ENCODE data around the gene EDNRA.

The EDNRA gene

DNA sequence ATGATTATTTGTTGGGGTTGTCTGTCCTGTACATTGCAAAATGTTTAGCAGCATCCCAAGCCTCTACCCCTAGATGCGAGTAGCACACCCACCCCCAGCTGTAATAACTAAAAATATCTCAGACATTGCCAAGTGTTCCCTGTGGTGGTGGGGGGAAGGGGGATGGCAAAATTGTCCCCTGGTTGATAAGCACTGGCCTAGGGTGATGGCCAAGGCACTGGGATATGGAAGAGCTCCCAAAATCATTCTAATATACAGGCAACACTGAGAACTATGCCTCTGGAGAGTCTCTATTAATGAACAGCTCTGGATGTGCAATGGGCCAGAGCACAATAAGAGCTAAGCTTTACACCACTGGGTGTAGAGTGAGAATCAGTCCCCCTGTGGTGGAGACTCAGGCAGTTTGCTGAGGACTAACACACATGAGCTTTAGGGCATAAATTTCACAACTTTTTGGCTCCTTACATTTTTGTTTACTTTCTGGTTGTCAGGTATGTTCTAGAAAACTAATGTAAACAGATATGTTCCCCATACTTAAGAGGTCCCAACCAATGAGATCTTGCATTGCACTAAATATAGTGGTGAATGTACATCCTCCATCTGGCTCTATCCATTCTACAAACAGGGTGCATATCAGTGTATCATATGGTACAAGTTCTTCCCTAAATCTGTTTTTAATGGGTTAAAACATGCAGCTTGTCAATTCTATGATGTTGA is 34.5 kb downstream of the EDNRA start:
- no peaks in the 10 kb centered on the region for H3K9me3 Mint-ChIP-seq
- no peaks in the 10 kb centered on the region for H3K36me3 Mint-ChIP-seq (ENCODE audit: low read depth)
- no peak overlapping the region for H3K4me3 Mint-ChIP-seq
- no peak for DNase-seq
- H3K27me3 Mint-ChIP-seq = peaks cover 12% of the 10 kb centered on the region
- H3K4me1 Mint-ChIP-seq (ENCODE audit: low read depth) = no peaks in the 10 kb centered on the region
- no peak overlapping the region for H3K27ac Mint-ChIP-seq

DNA sequence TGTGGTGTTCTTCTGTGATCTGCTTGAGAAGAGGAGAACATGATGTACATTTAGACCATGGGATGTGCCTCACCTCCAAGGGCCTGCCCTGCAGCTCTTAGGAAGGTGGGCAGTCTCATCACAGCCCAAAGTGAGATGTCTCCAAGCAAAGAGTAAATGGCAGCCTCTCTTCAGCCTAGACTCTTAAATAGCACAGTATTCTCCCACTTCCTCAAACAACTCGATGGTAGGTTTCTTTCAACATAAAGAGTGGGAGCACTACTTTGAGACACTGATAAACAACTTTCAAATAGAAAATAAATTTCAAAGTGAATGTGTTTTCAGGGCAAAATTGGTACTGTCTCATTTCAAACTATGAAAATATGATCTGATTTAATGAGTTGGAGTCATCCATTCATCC is 35.2 kb downstream of the EDNRA start:
- Mint-ChIP-seq H3K27me3 (peaks cover 12% of the 10 kb centered on the region), H3K4me1 (ENCODE audit: low read depth) (no peaks in the 10 kb centered on the region), H3K27ac (no peak overlapping the region), H3K36me3 (ENCODE audit: low read depth) (no peaks in the 10 kb centered on the region), H3K4me3 (no peak overlapping the region), H3K9me3 (no peaks in the 10 kb centered on the region)
- no peak for DNase-seq

DNA sequence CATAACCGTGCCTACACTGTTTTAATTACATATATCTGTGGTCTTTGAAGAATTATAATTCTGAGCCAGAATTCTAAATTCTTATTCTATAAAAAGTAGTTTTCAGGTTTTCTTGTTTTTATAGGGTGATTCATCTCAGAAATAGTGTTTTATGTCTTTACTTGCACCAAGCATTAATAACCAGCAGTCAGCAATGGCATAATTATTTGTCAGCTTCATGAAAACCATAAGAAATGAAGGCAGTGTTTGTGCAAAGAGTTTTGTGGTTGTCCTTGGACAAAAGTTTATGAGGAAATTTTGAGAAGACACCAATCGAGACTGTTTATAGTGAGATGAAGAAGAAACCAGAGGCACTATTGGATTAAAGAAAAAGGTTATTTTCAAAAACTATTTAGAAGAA is 37.2 kb downstream of the EDNRA start:
- Mint-ChIP-seq H3K9me3 (no peaks in the 10 kb centered on the region), H3K27ac (no peak overlapping the region), H3K4me1 (ENCODE audit: low read depth) (no peaks in the 10 kb centered on the region), H3K36me3 (ENCODE audit: low read depth) (no peaks in the 10 kb centered on the region), H3K4me3 (no peak overlapping the region), H3K27me3 (peaks cover 8% of the 10 kb centered on the region)
- no peak for DNase-seq

DNA sequence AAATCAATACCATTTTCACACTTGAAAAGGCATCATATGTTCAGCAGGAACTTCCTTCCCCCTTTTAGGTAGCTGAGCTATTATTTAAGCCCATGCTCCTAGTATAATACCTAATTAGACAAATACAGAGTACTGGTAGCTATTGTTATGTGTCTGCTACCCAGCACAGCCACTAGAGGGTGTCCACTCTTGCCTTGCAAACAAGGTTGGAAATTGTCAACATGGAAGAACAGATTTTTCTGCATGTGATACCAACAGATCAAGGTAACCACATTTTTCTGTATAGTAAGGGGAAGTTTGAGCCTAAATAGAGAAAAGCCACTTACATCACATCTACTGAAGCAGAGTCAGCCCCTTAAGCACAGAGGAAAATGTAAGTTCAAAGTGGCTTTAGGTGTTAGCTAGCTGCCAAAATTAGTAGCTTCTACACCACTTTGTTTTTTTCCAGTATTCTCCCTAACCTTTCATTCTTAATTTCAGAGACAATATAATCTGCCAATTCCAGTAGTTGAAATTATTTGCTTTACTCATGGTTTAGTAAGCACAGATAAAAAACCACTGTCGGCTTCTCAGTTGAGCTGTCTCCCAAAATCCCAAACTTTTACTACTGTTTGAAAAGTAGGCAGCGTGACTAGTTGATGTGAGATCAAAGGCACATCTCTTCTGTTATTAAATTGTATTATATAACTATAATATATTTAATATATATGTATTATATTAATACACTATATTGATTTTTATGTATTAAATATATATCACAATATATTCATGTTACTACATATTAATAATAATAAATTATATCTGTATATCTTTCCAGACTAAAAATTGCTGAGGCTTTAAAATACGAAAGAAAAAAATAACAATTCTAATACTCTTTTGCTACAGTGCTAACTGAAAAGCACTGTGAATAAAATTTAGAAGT is 38.2 kb downstream of the EDNRA start:
- no peaks in the 10 kb centered on the region for H3K4me1 Mint-ChIP-seq (ENCODE audit: low read depth)
- H3K4me3 Mint-ChIP-seq = no peak overlapping the region
- no peaks in the 10 kb centered on the region for H3K36me3 Mint-ChIP-seq (ENCODE audit: low read depth)
- no peaks in the 10 kb centered on the region for H3K9me3 Mint-ChIP-seq
- peak; percentile 33 for DNase-seq
- no peak overlapping the region for H3K27ac Mint-ChIP-seq
- peaks cover 5% of the 10 kb centered on the region for H3K27me3 Mint-ChIP-seq

DNA sequence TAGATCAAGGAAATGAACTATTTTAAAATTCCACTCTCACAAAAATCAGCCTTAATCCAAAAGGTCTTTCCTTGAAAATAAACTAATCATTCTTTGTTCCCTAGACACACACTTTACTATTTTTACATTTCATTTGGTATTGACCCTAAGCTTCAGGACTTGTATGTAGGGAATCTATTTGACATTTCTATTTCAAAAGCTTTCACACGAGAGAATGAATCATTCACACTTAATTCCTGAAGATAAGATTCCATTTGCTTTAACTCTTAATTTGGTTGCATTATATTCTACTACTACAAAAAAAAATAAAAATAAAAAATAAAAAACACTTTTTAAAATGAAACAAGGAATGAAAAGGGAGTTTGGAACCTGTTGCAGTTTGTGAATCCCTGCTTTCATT is 43.7 kb downstream of the EDNRA start:
- Mint-ChIP-seq H3K9me3 (no peaks in the 10 kb centered on the region), H3K4me3 (no peak overlapping the region), H3K27ac (no peak overlapping the region), H3K4me1 (ENCODE audit: low read depth) (no peaks in the 10 kb centered on the region), H3K27me3 (peaks cover 6% of the 10 kb centered on the region), H3K36me3 (ENCODE audit: low read depth) (no peaks in the 10 kb centered on the region)
- DNase-seq = no peak

DNA sequence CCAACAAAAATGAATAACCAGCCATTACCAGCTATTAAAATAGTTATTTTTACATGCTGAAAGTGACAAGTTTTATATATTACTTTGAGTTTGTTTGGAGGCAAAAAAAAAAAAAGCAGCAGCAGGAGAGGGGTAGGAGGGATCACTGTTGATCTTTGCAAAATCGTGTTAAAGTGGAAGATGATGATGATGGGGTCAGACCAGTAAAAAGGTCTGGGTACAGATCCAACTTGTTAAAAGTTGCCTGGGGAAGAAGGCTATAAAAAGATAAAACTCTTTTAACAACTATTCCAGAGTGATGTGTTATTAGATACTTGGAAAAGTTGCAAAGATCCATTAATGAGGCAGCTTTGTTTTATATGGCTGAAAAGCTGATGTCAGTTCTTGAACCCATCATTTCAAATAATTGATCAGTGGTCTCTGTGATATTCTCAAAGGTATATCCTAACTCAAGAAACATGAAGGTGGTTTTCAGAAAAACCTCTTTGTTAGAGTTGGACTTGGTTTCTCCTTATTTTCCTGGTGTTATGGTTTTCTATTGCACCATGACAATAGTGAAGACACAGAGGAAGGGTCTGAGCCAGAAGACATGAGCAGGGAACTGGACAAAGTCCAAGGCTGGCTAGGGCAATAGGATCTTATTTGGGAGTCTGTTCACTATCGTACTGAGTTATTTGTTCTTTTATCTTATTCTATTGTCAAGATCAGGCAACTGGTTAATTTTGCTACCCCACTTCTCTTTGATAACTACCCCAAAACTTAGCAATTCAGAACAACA is 44.8 kb downstream of the EDNRA start:
- H3K27me3 Mint-ChIP-seq = peaks cover 9% of the 10 kb centered on the region
- H3K9me3 Mint-ChIP-seq = no peaks in the 10 kb centered on the region
- H3K4me3 Mint-ChIP-seq = no peak overlapping the region
- no peaks in the 10 kb centered on the region for H3K4me1 Mint-ChIP-seq (ENCODE audit: low read depth)
- no peak overlapping the region for H3K27ac Mint-ChIP-seq
- DNase-seq = no peak
- no peaks in the 10 kb centered on the region for H3K36me3 Mint-ChIP-seq (ENCODE audit: low read depth)

DNA sequence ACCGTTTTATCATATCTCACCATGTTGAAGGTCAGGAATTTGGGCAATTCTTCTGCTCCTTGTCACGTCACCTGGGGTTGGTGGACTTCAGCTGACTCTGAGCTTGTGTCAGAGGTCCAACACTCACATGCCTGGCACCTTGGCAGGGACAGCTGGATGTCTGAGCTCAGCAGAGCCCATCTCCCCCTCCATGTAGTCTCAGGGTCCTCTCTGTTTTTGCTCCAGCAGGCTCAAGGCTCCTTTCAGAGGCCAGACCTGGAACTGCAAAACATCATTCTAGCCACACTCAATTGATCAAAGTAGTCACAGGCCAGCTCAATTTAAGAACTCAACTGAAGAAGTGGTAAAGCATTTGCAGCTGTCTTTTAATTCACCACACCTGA is 45.4 kb downstream of the EDNRA start:
- Mint-ChIP-seq H3K27ac (no peak overlapping the region), H3K9me3 (no peaks in the 10 kb centered on the region), H3K36me3 (ENCODE audit: low read depth) (no peaks in the 10 kb centered on the region), H3K4me3 (no peak overlapping the region), H3K27me3 (peaks cover 10% of the 10 kb centered on the region), H3K4me1 (ENCODE audit: low read depth) (no peaks in the 10 kb centered on the region)
- no peak for DNase-seq

DNA sequence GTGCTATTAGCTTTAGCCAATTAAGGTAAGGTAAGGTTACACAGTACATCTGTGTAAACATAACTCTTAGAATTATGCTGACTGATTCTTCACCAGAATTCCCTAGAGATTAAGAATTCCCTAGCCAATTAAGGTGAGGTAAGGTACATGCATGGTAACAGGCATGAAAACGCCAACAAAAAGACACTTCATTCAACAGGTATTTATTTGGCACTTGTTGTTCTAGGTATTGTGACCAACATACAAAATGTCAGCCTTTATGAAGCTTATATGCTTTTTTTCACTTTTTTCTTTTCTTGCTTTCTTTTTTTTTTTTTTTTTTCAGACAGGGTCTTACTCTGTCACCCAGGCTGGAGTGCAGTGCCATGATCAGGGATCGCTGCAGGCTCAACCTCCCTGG is 47.2 kb downstream of the EDNRA start:
- H3K4me3 Mint-ChIP-seq = no peak overlapping the region
- no peaks in the 10 kb centered on the region for H3K4me1 Mint-ChIP-seq (ENCODE audit: low read depth)
- H3K27me3 Mint-ChIP-seq = peaks cover 10% of the 10 kb centered on the region
- no peaks in the 10 kb centered on the region for H3K36me3 Mint-ChIP-seq (ENCODE audit: low read depth)
- no peaks in the 10 kb centered on the region for H3K9me3 Mint-ChIP-seq
- DNase-seq = no peak
- H3K27ac Mint-ChIP-seq = no peak overlapping the region

DNA sequence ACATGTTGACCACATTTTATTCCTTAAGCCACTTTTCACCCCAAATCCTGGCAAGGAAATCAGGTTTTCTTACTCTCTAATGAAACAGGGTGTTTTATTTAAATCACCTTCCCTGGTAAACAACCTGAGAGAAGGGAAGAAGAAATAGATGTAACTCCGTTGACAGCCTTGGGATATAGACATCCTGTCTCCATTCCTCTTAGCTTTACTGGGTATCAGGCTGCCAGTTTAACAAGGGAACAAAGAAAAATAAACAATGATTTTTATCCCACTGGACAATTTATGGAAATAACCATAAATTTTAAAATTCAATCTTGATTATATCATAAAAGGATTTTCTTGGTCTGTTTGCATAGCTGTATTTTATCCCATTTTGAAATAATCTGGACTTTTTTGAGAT is 49.2 kb downstream of the EDNRA start:
- DNase-seq = no peak
- H3K4me1 Mint-ChIP-seq (ENCODE audit: low read depth) = no peaks in the 10 kb centered on the region
- H3K27ac Mint-ChIP-seq = no peak overlapping the region
- no peak overlapping the region for H3K4me3 Mint-ChIP-seq
- H3K27me3 Mint-ChIP-seq = peaks cover 10% of the 10 kb centered on the region
- no peaks in the 10 kb centered on the region for H3K36me3 Mint-ChIP-seq (ENCODE audit: low read depth)
- H3K9me3 Mint-ChIP-seq = no peaks in the 10 kb centered on the region

DNA sequence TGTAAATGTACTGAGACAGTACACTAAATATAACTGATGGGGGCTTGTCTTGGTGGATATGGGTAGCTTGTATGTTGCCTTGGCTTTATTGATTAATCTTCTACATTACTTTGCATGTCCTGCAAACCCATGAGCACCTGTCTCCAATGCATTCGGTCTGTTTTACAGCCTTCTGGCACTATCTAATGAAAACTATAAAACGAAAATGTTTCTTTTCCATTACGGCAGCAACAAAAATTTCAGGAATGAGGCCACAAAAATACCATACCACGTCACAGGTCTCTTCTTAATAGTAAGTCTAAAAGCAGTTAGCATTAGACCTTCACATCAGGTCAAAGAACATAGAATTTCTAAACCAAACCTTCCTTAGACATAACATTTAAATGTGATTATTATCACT is 49.8 kb downstream of the EDNRA start:
- H3K9me3 Mint-ChIP-seq = no peaks in the 10 kb centered on the region
- H3K36me3 Mint-ChIP-seq (ENCODE audit: low read depth) = no peaks in the 10 kb centered on the region
- peaks cover 10% of the 10 kb centered on the region for H3K27me3 Mint-ChIP-seq
- H3K4me1 Mint-ChIP-seq (ENCODE audit: low read depth) = no peaks in the 10 kb centered on the region
- H3K4me3 Mint-ChIP-seq = no peak overlapping the region
- H3K27ac Mint-ChIP-seq = no peak overlapping the region
- DNase-seq = no peak

DNA sequence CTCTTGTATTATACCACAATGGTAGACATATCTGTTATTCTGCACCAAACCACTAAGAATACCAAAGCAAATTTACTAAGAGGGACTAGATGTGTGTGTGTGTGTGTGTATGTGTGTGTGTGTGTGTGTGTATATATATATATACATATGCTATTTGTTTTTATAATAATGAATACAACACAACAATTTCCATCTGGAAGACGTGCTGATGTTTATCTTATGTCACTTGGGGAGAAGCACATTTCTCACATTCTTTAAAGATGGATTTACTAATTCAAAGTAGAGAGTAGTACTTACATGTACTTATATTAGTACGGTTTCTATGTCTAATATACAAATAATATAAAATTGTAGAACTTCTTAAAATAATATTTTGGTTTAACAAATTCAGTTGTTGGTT is 52.0 kb downstream of the EDNRA start:
- H3K27me3 Mint-ChIP-seq = peaks cover 10% of the 10 kb centered on the region
- no peaks in the 10 kb centered on the region for H3K36me3 Mint-ChIP-seq (ENCODE audit: low read depth)
- no peak overlapping the region for H3K4me3 Mint-ChIP-seq
- no peaks in the 10 kb centered on the region for H3K9me3 Mint-ChIP-seq
- H3K4me1 Mint-ChIP-seq (ENCODE audit: low read depth) = no peaks in the 10 kb centered on the region
- no peak overlapping the region for H3K27ac Mint-ChIP-seq
- no peak for DNase-seq

DNA sequence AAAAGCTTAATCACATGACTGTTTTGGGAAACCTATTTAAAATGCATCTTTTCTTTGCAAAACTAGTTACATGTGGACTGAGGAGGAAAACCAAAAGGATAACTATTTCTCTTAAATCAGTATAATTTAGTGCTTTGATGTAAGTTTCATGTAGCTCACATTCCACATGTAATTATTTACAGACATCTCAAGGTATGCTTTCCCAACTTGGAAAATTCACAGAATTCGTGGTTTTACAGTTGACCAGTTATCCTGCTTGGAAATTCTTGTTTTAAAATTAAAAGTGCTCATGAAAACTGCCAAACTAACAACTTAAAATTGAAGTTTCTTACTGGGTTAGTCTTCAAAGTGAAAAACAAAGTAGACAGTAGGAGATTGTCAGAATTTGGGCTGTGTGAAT is 52.4 kb downstream of the EDNRA start:
- H3K36me3 Mint-ChIP-seq (ENCODE audit: low read depth) = no peaks in the 10 kb centered on the region
- no peaks in the 10 kb centered on the region for H3K4me1 Mint-ChIP-seq (ENCODE audit: low read depth)
- H3K27me3 Mint-ChIP-seq = peaks cover 10% of the 10 kb centered on the region
- no peak overlapping the region for H3K4me3 Mint-ChIP-seq
- H3K9me3 Mint-ChIP-seq = no peaks in the 10 kb centered on the region
- no peak for DNase-seq
- no peak overlapping the region for H3K27ac Mint-ChIP-seq

DNA sequence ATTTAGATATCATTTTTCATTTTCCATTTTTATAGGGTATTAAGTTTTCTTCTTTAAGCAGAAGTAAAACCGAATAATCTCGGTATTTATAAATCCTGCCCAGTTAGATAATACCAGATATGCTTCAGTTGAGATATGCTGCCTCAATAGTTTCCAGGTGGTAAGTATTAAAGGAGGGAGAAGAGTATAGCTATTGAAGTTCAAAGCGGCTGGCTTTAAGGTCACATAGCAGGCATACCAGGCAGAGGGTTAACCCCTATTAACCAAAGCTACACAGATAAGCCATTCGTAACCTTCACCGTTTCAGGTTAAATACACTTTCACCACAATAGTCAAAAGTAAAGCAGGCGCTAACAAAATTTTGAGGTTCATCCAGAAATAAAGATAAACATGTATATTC is 54.2 kb downstream of the EDNRA start:
- DNase-seq = no peak
- Mint-ChIP-seq H3K36me3 (ENCODE audit: low read depth) (no peaks in the 10 kb centered on the region), H3K27me3 (peaks cover 14% of the 10 kb centered on the region), H3K4me1 (ENCODE audit: low read depth) (no peaks in the 10 kb centered on the region), H3K9me3 (no peaks in the 10 kb centered on the region), H3K4me3 (no peak overlapping the region), H3K27ac (no peak overlapping the region)

DNA sequence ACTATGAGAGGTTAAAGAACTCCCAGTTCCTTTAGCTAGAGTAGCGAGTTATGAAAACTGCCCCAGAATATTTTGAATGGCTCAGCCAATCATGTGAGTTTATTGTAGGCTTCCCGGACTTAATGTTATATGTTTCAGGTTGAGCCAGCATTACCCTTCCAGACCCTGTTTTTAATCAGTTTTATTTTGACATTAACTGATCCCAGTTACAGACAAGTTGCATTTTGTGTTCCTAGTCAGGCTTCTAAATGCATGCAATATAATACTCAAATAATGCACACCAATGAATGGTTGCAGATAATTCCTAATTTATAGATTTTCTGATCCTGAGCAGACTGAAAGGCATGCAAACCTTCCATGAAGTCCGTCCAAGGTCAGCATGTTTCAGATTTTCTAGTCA is 57.8 kb downstream of the EDNRA start:
- H3K36me3 Mint-ChIP-seq (ENCODE audit: low read depth) = no peaks in the 10 kb centered on the region
- H3K4me1 Mint-ChIP-seq (ENCODE audit: low read depth) = no peaks in the 10 kb centered on the region
- H3K27ac Mint-ChIP-seq = no peak overlapping the region
- H3K4me3 Mint-ChIP-seq = no peak overlapping the region
- DNase-seq = no peak
- no peaks in the 10 kb centered on the region for H3K9me3 Mint-ChIP-seq
- H3K27me3 Mint-ChIP-seq = peaks cover 22% of the 10 kb centered on the region

DNA sequence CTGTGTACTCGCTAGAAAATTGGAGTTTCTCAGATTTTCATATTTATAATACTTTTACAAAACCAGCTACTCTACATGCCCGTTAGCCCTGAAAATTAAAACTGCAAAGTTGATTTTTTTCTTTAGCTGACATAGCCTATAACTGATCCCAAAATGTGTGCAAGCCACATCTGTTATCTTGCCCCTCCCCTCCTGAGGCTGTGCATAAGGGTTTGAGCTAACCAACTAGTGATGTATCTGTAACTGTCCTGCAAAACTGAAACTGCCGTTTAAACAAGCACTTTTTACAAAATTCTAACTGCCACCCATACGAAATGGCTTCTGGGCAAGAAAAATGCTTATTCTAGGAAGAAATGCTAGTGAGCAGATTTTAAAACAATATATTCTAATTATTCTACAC is 59.1 kb downstream of the EDNRA start:
- Mint-ChIP-seq H3K9me3 (no peaks in the 10 kb centered on the region), H3K4me1 (ENCODE audit: low read depth) (no peaks in the 10 kb centered on the region), H3K36me3 (ENCODE audit: low read depth) (no peaks in the 10 kb centered on the region), H3K4me3 (no peak overlapping the region), H3K27ac (no peak overlapping the region), H3K27me3 (peaks cover 27% of the 10 kb centered on the region)
- DNase-seq = no peak

Measured in activated T-cell treated with anti-CD3 and anti-CD28 coated beads, Interleukin-2, amount 50 U/mL, for 24 hours (primary cell).